ENCODE measurements around the gene TMEM176A.

TMEM176A gene

GRCh38 chr7:150846291-150847115 lies 45.9 kb downstream of the TMEM176A start:
- no peak for DNase-seq (ENCODE audit: low read depth in 2 of 2, low spot score in 1 of 2)

- DNase-seq (ENCODE audit: low read depth in 2 of 2, low spot score in 1 of 2): no peak
Measured at GRCh38 chr7:150847536-150847935, 47.0 kb downstream of the TMEM176A start.

GRCh38 chr7:150848111-150848510 lies 47.5 kb downstream of the TMEM176A start:
- no peak for DNase-seq (ENCODE audit: low read depth in 2 of 2, low spot score in 1 of 2)

- DNase-seq (ENCODE audit: low read depth in 2 of 2, low spot score in 1 of 2): no peak
Measured at GRCh38 chr7:150848561-150849115, 48.1 kb downstream of the TMEM176A start.

GRCh38 chr7:150849204-150849775 lies 48.7 kb downstream of the TMEM176A start:
- no peak for DNase-seq (ENCODE audit: low read depth in 2 of 2, low spot score in 1 of 2)

GRCh38 chr7:150850273-150850672 lies 49.7 kb downstream of the TMEM176A start:
- DNase-seq (ENCODE audit: low read depth in 2 of 2, low spot score in 1 of 2): no peak

GRCh38 chr7:150851492-150852370 lies 51.2 kb downstream of the TMEM176A start:
- no peak for DNase-seq (ENCODE audit: low read depth in 2 of 2, low spot score in 1 of 2)

- no peak for DNase-seq (ENCODE audit: low read depth in 2 of 2, low spot score in 1 of 2)
Measured at GRCh38 chr7:150852371-150852905, 51.9 kb downstream of the TMEM176A start, which contains the start of gene AOC1. TSS of gene AOC1 (plus strand) at chr7:150852517. CDS start at chr7:150856471, 3,954 bp downstream.

GRCh38 chr7:150854066-150855000 lies 53.8 kb downstream of the TMEM176A start:
- DNase-seq (ENCODE audit: low read depth in 2 of 2, low spot score in 1 of 2): no peak

Measured in stimulated activated CD8-positive, alpha-beta memory T cell treated with anti-CD3 and anti-CD28 coated beads, Interleukin-4, amount 100 ng/mL, for 1 hour (primary cell).